ENCODE measurements around the gene MOCS1. TPM values are rescaled to one million over a fixed set of nuclear protein-coding genes. Genes with fewer than 3 reads are reported as not detected.

MOCS1 gene
- total RNA-seq, 3 donors from 2014 or later (not counting 1 experiment from before 2014, with no cell fraction given) = 0.60 to 1.6 (median 1.5) TPM

- H3K27me3 Mint-ChIP-seq (ENCODE audit: low read depth in 2 of 2) = peaks cover 13 to 21% of the 10 kb centered on the region in 2 donors
- no peak for ATAC-seq
- 76% methylated on average over 2 of the region's 2 CpGs for WGBS (ENCODE audit: insufficient coverage)
Observed at GRCh38 chr6:39889229-39889628, 45.0 kb downstream of the MOCS1 start.

GRCh38 chr6:39887692-39888450 is 46.4 kb downstream of the MOCS1 start:
- H3K27ac Mint-ChIP-seq = no peak overlapping the region

More at GRCh38 chr6:39889229-39889628, 45.0 kb downstream of the MOCS1 start:
- H3K4me3 Mint-ChIP-seq = no peak overlapping the region
- Histone ChIP-seq H3K36me3 (ENCODE audit: control insufficient read depth, insufficient read depth, low read length) (no peaks in the 10 kb centered on the region), H3K4me1 (ENCODE audit: control insufficient read depth, insufficient read depth, low read length) (no peaks in the 10 kb centered on the region), H3K9me3 (ENCODE audit: control insufficient read depth, insufficient read depth, low read length) (no peaks in the 10 kb centered on the region), H3K27ac (ENCODE audit: low read length) (no peak overlapping the region), H3K27me3 (ENCODE audit: control insufficient read depth, insufficient read depth, low read length) (no peaks in the 10 kb centered on the region), H3K4me3 (ENCODE audit: low read length) (no peak overlapping the region)
- intact Hi-C loops (cut with micrococcal nuclease) = no loop called here
- no peaks in the 10 kb centered on the region for H3K4me1 Mint-ChIP-seq
- no peaks in the 10 kb centered on the region for H3K36me3 Mint-ChIP-seq
- no peak for DNase-seq
- no peak overlapping the region for H3K27ac Mint-ChIP-seq
- H3K9me3 Mint-ChIP-seq = no peaks in the 10 kb centered on the region
- TF ChIP-seq CTCF (IDR thresholded peaks at IDR 0.05) = no peak

GRCh38 chr6:39886871-39887270 is 47.4 kb downstream of the MOCS1 start:
- intact Hi-C loops (cut with micrococcal nuclease) = no loop called here
- Mint-ChIP-seq H3K9me3 (no peaks in the 10 kb centered on the region), H3K27me3 (ENCODE audit: low read depth in 2 of 2) (peaks cover 14 to 19% of the 10 kb centered on the region in 2 donors), H3K4me3 (no peak overlapping the region), H3K4me1 (no peaks in the 10 kb centered on the region), H3K36me3 (no peaks in the 10 kb centered on the region), H3K27ac (no peak overlapping the region)
- no peak for TF ChIP-seq CTCF (IDR thresholded peaks at IDR 0.05)
- H3K27ac ChIP-seq (ENCODE audit: low read length) = no peak overlapping the region
- DNase-seq (no peak), ATAC-seq (no peak)
- H3K9me3 ChIP-seq (ENCODE audit: control insufficient read depth, insufficient read depth, low read length) = no peaks in the 10 kb centered on the region
- no peaks in the 10 kb centered on the region for H3K27me3 ChIP-seq (ENCODE audit: control insufficient read depth, insufficient read depth, low read length)
- H3K4me1 ChIP-seq (ENCODE audit: control insufficient read depth, insufficient read depth, low read length) = no peaks in the 10 kb centered on the region
- no peaks in the 10 kb centered on the region for H3K36me3 ChIP-seq (ENCODE audit: control insufficient read depth, insufficient read depth, low read length)
- WGBS (ENCODE audit: insufficient coverage) = 59% methylated on average over 2 of the region's 2 CpGs
- H3K4me3 ChIP-seq (ENCODE audit: low read length) = no peak overlapping the region

More at GRCh38 chr6:39887692-39888450, 46.4 kb downstream of the MOCS1 start:
- Mint-ChIP-seq H3K36me3 (no peaks in the 10 kb centered on the region), H3K27me3 (ENCODE audit: low read depth in 2 of 2) (peaks cover 13 to 21% of the 10 kb centered on the region in 2 donors), H3K9me3 (no peaks in the 10 kb centered on the region), H3K4me1 (no peaks in the 10 kb centered on the region), H3K4me3 (no peak overlapping the region)
- no peak for ATAC-seq
- H3K9me3 ChIP-seq (ENCODE audit: control insufficient read depth, insufficient read depth, low read length) = no peaks in the 10 kb centered on the region
- H3K4me1 ChIP-seq (ENCODE audit: control insufficient read depth, insufficient read depth, low read length) = no peaks in the 10 kb centered on the region
- no peak for DNase-seq
- H3K27me3 ChIP-seq (ENCODE audit: control insufficient read depth, insufficient read depth, low read length) = no peaks in the 10 kb centered on the region
- no peak for TF ChIP-seq CTCF (IDR thresholded peaks at IDR 0.05)
- no peak overlapping the region for H3K27ac ChIP-seq (ENCODE audit: low read length)
- no peaks in the 10 kb centered on the region for H3K36me3 ChIP-seq (ENCODE audit: control insufficient read depth, insufficient read depth, low read length)
- H3K4me3 ChIP-seq (ENCODE audit: low read length) = no peak overlapping the region
- 40% methylated on average over 13 of the region's 14 CpGs for WGBS (ENCODE audit: insufficient coverage)
- intact Hi-C loops (cut with micrococcal nuclease) = no loop called here

- H3K4me1 ChIP-seq (ENCODE audit: control insufficient read depth, insufficient read depth, low read length) = no peaks in the 10 kb centered on the region
- Mint-ChIP-seq H3K9me3 (no peaks in the 10 kb centered on the region), H3K27ac (no peak overlapping the region), H3K4me3 (no peak overlapping the region), H3K27me3 (ENCODE audit: low read depth in 2 of 2) (peaks cover 11 to 19% of the 10 kb centered on the region in 2 donors), H3K4me1 (no peaks in the 10 kb centered on the region), H3K36me3 (no peaks in the 10 kb centered on the region)
- H3K4me3 ChIP-seq (ENCODE audit: low read length) = no peak overlapping the region
- DNase-seq = no peak
- no peak for TF ChIP-seq CTCF (IDR thresholded peaks at IDR 0.05)
- no peak for ATAC-seq
- H3K9me3 ChIP-seq (ENCODE audit: control insufficient read depth, insufficient read depth, low read length) = no peaks in the 10 kb centered on the region
- H3K27me3 ChIP-seq (ENCODE audit: control insufficient read depth, insufficient read depth, low read length) = no peaks in the 10 kb centered on the region
- 84% methylated on average over 7 of the region's 7 CpGs for WGBS (ENCODE audit: insufficient coverage)
- no peaks in the 10 kb centered on the region for H3K36me3 ChIP-seq (ENCODE audit: control insufficient read depth, insufficient read depth, low read length)
- intact Hi-C loops (cut with micrococcal nuclease) = no loop called here
- H3K27ac ChIP-seq (ENCODE audit: low read length) = no peak overlapping the region
Observed at GRCh38 chr6:39885691-39886090, 48.6 kb downstream of the MOCS1 start.
